Putamen (tissue), 1 donor: ENCODE measurements around the gene CA7.

Experiments used
- DNase-seq: peaks from one replicate; pipeline ENCODE4 v3.0.0-alpha.2; 2016; ENCODE audit warnings: low spot score

Gene CA7

GRCh38 chr16:66898933-66899309 lies 54.7 kb downstream of the CA7 start:
- DNase-seq = no peak

GRCh38 chr16:66899310-66899944 lies 55.2 kb downstream of the CA7 start:
- DNase-seq = no peak

- DNase-seq = no peak
These were observed 55.9 kb downstream of the CA7 start for GRCh38 chr16:66899945-66900710.

GRCh38 chr16:66900721-66901441 lies 56.7 kb downstream of the CA7 start:
- DNase-seq = no peak

GRCh38 chr16:66901626-66902025 lies 57.4 kb downstream of the CA7 start:
- no peak for DNase-seq

- no peak for DNase-seq
These were observed 58.7 kb downstream of the CA7 start for GRCh38 chr16:66902648-66903543.
